NCI-H2171 (cell line): ENCODE data around the gene TBC1D22B.
A peak's percentile ranks its signal among the peaks of the same experiment; 100 is the strongest.
"Not testable (repeated sequence)": the region's sequence is repeated elsewhere in the genome, so short reads cannot be mapped to it uniquely, and the experiment has no call there.

Experiments used
- DNase-seq: peaks from one replicate; lab custom pipeline; 2025; lab: John Stamatoyannopoulos, UW

The TBC1D22B gene

DNA sequence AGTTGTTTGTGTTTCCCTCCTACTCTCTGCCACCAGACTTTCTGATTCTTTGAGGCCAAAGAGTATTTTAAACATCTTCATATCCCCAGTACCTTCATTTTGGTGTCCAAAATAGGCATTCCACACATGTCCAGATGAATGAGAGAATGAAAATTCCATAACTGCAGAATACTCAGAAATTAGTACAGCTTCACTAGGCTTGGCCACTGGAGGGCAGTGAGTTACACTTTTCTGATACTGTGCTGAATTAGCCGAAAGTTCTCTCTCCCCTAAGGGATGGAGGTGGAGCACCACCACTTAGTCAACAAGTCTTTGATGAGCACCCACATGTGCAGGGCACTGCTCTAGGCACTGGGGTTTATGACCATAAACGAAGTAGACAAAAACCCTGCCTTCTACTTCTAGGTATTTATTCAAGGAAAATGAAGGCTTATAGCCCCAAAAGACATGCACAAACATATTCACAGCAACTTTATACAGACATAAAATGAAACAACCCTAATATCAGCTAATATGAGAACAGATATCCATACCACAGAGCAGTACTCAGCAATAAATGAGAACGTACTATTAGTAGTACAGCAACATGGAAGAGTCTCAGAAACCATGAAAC, 46.4 kb downstream of the TBC1D22B start:
- peak; percentile 19 for DNase-seq

DNA sequence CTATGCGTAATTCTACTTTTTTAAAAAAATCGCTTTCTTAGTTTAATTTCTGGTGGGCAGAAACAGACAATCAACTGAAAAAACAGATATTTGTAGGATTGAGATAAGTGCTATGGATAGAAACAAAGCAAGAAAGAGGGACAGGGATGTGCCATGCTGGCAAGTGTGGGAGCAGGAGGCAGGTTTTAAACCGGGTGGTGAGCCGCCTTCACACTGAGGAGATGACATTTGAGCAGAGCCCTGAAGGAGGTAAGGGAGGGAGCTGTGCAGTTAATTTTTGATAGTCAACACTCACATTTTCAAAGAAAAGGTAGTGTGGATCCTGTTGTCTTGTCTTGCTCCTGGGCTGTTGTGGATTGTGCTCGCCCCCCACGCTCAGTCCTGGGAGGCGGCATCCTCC, 47.2 kb downstream of the TBC1D22B start:
- no peak for DNase-seq

DNA sequence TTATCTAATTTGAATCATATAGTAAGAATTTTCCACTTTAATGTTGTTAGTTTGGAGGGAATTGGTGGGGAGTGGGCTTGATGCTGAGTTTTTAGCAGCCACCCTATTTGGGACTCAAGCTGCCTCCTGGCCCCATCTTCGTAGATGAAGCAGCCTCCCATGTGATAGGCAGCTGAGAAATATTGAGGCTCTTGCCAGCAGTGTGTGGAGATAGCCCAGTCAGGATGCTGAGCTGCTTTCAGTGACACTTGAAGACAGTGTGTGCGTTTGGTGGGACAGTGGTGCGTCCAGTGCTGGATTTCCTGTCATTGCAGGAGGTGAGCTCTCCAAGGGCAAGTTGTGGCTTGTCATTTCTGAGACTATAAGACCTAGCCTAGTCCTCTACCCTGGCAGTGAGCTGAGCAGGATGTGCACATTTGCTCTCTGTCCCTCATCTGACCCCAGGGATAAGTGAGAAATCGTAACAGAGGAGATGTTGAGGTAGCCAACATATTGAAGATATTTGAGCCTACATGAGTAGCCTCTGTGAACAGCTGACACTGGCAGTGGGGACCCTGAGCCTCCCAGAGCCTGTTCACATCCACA, 48.4 kb downstream of the TBC1D22B start:
- no peak for DNase-seq

DNA sequence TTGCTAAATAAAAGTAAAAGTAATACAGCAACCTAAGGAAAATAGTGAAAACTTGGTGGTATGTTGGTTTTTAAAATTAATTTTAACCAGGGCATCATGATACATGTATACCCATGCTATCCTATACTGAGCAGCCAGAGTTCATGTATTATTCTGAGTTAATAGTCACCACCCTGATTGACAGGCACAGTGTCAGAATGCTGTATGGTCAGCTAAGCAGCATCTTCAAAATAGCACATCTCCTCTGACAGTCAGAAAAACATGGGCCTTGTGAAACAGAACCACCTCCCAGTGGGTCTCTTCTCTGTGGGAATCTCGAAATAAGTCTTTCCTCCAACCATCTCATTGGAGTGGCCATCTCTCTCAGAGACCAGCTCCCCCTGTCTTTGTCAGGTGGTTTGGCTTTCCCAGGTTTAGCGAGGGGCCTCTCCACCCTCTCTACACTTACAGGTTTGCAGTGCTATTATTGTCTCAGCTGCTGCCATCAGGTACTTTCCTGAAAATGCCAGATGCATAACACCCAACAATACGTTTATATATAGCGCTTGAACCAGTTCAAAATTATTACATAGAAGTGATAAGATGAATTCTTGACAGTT, 49.2 kb downstream of the TBC1D22B start:
- DNase-seq = peak; percentile 2

DNA sequence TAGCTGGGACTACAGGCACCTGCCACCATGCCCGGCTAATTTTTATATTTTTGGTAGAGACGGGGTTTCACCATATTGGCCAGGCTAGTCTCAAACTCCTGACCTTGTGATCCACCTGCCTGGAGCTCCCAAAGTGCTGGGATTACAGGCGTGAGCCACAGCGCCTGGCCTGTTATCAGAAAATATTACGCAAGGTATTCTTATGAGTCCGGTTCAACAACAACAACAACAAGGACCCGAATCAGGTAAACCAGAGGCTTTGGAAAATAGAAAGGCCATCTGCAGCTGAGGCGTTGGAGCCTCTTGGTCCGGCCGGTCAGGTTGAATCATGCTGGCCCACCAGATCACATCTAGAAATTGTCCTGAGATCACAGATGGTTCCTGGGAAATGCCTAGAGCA, 49.9 kb downstream of the TBC1D22B start:
- DNase-seq = not testable (repeated sequence)

DNA sequence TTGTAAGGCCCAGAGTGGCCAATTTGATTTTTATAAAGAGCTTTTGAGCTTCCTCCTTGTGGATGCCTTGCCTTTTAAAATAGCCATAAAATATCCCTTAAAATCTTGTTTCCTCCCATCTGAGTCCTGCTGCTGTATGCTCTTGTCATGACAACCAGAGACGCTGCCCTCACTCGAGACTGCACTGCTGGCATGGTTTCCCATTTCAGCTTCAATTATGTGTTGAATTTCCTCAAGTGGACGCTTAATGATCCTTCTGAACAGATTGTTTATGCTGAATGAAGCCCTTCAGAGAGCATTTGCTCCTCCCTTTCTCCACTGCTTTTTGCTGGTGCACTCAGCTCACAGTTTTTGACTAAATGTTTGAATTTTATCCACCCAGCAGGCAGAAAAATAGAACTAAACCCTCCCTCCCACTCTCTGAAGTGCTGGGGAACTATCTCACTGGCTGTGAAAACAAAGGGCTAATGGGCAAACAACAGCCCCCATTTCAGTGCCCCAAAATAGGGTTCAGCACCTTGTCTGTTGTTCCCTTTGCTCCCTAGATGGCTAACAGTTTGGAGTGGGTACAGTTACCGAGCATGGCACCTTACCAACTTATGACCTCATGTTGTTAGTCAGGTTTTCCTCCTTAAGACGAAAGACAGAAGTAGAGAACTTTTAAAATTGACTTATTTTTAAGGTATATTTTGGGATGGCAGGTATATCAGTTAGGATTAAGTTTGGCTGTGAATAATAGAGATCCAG, 50.7 kb downstream of the TBC1D22B start:
- peak; percentile 89 for DNase-seq

DNA sequence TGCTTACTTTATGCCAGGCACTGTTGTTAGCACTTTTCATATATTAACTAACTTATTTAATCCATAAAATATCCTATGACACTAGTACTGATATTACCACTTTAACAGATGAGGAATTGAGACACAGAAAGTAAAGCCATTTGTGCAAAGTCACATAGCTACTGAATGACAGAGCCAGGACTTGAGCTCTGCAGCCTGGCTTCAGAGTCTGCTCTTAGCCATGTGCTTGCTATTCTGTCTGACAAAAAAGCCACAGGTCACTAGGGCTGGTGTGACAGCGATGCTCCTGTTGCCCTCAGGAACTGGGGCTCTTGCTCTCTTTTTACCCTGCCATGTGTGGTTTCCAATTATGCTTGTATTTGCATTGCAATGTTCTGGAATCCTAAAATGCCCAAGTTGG, 51.5 kb downstream of the TBC1D22B start:
- DNase-seq = no peak

DNA sequence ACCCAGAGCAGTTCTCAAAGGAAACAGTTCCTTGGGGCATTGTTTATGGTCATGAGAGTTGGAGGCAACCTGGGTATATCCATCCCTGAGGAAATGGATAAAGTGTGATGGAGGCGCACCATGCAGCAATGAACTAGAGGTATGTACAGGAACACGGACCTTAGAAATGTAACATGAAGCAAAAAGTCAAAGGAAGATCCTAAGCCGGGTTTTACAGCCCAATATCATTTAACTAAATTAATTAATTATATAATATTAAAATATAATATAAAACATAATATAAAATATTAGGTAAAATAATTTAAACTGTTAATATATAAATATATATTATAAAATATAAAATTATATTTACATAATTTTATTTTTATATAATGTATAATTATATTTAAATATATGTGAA, 52.1 kb downstream of the TBC1D22B start:
- DNase-seq = no peak

DNA sequence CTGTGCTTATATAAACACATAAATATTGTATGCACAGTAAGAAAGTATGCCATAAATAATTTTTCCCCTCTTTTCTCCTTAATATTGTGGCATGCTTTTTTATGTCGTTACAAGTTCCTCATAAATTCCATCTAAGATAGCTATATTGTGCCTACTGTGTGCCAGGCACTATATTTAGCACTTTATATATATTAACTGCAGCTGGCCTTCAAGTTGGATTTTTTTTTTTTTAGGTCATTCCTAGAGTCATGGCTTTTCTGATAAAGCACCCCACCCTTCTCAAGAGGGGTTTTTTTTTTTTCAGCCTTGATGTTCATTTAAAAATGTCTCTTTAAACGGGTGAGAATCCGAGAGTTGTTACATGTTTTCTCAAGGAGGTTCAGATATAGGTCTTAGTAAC, 53.4 kb downstream of the TBC1D22B start:
- no peak for DNase-seq

DNA sequence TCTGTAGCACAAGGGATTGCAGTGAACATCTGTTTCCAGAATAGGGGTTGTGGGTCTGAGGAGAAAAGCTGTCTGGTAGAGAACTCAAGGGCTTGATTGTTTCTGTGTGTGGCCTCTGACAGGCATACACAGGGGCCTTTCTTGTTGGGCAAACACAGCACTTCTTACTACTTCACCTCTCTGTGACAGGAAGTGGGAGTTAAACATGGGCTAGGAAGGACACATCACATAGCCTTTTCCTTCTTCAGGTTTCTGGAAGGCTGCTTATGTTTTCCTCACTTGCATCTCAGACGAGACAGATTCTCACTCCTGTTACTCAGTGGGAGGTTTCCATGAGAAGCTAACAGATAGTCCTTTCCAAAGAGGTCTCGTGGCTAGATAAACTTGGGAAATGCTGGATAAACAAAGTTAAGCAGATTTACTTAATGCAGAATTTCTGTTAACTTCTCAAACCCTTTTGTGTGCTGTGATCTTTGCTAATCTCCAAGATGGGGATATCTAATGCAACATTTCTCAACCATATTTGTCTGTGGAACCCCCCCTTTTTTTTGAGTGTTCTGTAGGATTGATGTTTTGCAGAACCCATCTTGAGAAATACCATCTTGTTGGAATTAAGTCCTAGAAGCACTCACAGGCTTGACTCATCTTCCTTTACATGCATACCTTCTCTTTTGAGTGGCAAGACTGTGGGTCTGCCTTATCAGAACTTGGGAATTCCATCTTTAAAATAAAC, 54.3 kb downstream of the TBC1D22B start:
- no peak for DNase-seq

DNA sequence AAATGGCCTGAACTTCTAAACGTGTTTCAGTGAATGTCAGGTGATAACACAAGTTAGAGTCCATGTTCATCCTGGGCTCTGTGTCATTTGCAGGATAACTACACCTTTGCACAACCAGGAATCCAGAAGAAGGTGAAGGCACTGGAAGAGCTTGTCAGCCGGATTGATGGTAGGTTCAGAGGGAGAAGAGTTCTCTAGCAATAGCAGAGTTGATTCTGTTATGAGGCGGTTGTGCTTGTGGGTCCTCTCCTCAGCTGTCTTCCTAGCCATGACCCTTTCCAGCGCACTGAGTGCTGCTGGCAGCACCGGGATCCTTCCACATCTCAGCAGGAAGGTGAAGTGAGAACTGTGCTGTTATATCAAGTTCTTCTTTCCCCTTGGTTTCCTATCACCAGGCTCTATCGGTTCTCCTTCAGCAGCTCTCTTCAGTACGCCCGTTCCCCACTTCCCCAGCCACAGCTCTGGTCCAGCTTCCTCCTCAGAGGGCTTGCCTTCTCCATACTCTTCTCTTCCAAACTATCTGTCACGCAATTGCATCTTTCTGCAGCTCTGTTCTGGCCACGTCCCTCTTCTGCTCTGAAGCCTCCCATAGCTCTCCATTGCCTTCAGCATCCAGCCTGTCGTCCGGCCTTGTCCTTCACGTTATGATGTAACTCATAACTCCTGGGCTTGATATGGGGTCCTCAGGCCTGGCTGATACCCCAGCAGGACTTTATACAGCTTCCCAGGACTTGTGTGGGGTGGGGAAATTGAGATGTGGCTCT, 56.3 kb downstream of the TBC1D22B start:
- no peak for DNase-seq

DNA sequence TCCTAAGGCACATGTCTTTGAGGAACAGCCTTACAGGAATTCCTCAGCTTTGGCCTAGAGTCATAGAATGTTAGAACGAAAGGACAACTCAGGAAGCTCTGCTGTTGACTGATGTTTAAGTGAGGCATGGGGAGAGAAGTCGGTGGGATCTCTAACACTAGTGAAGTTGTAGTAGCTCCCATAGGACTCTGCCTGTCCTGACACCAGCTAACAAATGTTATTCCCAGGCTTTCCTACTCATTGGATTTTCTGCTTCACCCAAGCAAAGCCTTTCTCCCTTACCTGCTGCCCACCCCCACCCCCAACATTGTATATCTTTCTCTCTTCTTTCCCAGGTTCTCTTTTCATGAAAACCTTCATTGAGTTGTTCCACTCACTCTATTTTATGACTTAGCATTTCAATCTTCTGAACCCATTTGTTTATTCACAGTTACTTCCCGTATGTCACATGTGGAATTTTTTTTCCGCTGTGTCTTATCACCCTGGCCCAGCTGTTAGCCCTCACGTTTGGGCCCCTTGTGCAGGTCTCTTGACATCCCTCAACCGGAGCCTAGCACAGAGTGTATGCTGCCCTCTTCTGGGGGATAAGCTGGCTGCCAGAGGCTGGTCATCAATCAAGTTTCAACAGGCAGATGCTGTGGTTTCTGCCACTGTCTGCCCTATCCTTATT, 57.0 kb downstream of the TBC1D22B start:
- peak; percentile 40 for DNase-seq

DNA sequence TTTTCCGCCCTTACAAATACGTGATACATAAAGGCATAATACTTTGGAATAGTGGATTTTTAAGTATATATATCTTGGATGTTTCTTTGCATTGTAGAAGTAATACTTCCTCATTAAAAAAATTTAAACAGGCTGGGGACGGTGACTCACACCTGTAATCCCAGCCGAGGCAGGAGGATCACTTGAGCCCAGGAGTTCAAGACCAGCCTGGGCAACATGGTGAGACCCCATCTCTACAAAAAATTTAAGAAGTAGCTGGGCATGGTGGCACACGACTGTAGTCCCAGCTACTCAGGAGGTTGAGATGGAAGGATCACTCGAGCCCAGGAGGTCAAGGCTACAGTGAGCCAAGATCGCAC, 57.6 kb downstream of the TBC1D22B start:
- no peak for DNase-seq

DNA sequence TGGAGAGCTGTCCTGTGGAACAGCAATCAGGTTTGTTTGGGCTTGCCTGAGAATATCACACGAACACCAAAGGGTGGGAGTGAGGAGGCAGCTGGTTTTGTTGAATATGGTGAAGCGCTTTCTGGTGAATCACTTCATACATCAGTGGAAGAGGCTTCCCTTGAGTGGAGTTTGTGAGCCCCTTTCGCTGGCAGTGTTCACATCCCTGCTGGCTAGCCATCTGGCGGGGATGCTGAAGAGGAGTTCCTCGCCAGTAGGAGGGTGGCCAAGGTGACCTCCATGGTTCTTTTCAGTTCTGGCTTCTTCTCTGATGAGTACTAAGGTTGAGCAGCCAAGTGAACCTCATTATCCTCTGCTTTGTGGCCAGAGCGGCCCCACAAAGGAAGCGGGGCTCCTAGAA, 58.5 kb downstream of the TBC1D22B start:
- DNase-seq = peak; percentile 72

DNA sequence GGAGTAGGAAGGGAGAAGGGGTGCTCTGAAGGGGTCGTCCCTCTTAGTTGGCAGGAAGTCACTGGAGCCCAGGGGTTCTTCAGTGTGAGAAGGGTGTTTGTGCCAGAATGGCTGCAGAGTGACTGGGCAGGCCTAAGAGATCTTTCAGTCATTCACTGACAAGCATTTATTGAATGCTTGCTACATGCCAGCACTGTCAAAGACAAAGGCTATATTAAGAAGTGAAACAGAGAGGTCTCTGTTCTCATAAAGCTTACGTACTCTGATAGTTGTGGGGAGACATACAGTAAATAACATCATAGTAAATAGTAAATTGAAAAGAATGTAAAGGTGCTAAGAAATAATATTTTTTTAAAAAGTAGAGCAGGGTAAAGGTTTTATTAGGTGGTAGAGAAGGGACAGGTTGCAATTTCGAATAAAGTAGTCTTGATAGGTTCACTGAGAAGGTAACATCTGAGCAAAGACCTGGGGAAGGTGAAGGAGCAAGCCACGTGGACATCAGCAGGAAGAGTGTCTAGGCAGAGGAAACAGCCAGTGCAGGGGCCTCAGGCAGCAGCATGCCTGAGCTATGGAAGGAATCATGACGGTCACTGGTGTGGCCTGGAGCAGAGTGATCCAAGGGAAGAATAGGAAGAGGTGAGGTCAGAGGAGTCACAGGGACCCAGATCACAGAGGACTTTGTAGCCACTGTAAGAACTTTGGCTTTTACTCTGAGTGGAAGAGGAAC, 59.9 kb downstream of the TBC1D22B start:
- no peak for DNase-seq

DNA sequence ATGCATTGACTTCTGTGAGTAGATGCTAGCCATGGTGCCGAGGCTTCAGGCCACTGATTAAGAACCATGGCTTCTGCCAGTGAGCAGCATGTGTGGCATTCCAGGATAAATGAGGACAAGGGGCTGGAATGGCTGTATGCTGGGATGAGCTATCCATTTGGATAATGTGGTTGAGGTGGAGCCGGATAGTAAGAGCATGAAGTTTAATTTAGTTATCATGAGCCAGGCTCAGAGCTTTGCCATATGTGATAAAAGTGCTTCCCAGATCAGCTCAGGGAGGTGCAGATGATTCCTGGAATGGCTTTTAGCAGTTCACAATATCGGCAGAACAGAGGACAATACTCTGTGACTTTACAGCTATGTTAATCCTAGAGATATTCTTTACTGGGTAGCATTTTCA, 61.6 kb downstream of the TBC1D22B start:
- no peak for DNase-seq

DNA sequence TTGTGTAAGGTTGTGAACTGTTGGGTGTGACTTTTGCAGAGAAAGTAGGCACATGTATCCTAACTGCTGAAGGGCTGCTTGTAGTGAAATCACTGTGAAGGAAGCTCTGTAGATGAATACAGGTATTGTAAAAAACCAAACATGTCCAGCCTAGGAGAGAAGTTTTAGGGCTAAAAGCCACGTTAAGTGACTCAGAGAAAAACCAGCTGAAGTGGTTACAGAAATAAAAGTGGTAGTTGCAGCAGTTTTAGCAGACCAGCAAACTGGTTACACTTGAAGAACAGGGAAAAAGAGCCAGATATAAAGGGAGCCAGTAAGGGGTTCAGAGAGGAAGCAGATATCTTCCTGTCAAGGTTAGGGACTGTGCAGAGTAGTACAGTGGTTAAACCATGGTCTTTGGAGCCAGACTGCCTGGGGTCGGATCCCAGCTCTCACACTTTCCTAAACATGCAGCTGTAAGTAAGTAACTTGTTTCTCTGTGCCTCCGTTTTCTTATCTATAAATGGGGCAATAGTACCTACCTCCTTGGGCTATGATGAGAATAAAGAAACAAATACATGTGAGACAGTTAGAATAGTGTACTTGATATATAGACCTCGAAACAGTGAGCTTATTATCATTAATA, 62.4 kb downstream of the TBC1D22B start:
- no peak for DNase-seq

DNA sequence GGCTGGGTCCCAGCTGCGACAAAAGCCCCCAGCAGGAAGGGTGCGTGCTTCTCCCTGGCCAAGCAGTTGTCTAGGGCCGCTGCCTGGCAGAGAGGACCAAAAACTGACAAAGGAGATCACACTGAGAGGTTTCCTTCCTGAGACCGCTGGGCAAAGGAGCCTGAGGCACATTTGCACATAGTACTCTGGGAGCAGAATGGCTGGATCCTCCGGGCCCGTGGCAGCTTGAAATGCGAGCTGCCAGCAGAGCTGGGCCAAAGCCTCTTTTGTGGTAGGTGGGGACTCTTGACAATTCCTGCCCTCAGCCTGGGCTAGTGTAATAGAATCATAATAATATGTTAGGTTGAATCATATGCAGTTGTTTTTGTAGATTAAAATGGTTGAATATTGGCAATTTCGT, 63.1 kb downstream of the TBC1D22B start:
- DNase-seq = no peak

DNA sequence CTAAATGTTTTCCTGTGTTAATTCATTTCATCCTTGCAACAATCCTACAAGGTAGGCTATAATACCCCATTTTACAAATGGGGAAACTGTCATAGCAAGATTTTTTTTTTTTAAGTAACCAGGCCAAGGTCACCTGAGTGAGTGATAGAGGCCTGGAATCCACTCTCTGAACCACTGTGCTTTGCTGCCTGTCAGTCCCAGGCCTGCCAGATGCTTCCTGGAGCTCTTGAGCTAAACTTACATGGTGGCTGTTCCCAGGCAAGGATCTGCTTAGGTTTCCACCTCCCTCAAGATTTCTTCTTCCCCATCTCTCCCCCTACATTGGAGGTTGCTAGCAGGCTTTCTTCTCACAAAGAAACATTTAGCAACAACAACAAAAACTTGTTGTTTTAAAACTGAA, 63.5 kb downstream of the TBC1D22B start:
- peak; percentile 10 for DNase-seq
